ENCODE results near the gene ADORA2A. TPM values are rescaled to one million over a fixed set of nuclear protein-coding genes. Genes with fewer than 3 reads are reported as not detected.
A peak's percentile ranks its signal among the peaks of the same experiment; 100 is the strongest.

ADORA2A gene
- total and polyA plus RNA-seq, 11 donors, result 1.5 to 12.1 (median 4.5) TPM

- intact Hi-C loops (cut with DNase I), result no loop called here
- peak overlapping the region in 8 of 12 donors; percentile 3 to 59 (median 20) for H3K27ac ChIP-seq
Measured at GRCh38 chr22:24441406-24442351, 14.3 kb downstream of the ADORA2A start.

GRCh38 chr22:24442352-24442744, 14.9 kb downstream of the ADORA2A start:
- no peaks in the 10 kb centered on the region for H3K27me3 ChIP-seq
- H3K4me1 ChIP-seq, result peaks cover 0 to 49% (median 16%) of the 10 kb centered on the region in 12 donors
- intact Hi-C loops (cut with DNase I), result no loop called here
- peak overlapping the region in 6 of 12 donors; percentile 4 to 59 (median 28) for H3K27ac ChIP-seq
- H3K9me3 ChIP-seq, result no peaks in the 10 kb centered on the region
- no peak for DNase-seq
- no peak for ATAC-seq
- no peak overlapping the region for H3K4me3 ChIP-seq
- peaks cover 0 to 39% (median 7%) of the 10 kb centered on the region in 9 donors for H3K36me3 ChIP-seq
- no peak for TF ChIP-seq POLR2A (IDR thresholded peaks at IDR 0.05)
- no peak for TF ChIP-seq CTCF (IDR thresholded peaks at IDR 0.05)
- 81 to 86% (median 82%) methylated on average over 8 of the region's 8 CpGs for WGBS, 4 donors

More at GRCh38 chr22:24441406-24442351, 14.3 kb downstream of the ADORA2A start:
- TF ChIP-seq CTCF (IDR thresholded peaks at IDR 0.05) (no peak), POLR2A (IDR thresholded peaks at IDR 0.05) (no peak)
- peak; percentile 64 to 87 (median 81) for ATAC-seq
- no peaks in the 10 kb centered on the region for H3K9me3 ChIP-seq
- WGBS, 4 donors, result 62 to 82% (median 68%) methylated on average over 8 of the region's 8 CpGs
- H3K4me3 ChIP-seq, result no peak overlapping the region
- peaks cover 0 to 39% (median 7%) of the 10 kb centered on the region in 9 donors for H3K36me3 ChIP-seq
- H3K27me3 ChIP-seq, result no peaks in the 10 kb centered on the region
- DNase-seq, result peak in 1 of 5 donors; percentile 49
- H3K4me1 ChIP-seq, result peaks cover 0 to 54% (median 16%) of the 10 kb centered on the region in 12 donors

- TF ChIP-seq POLR2A (IDR thresholded peaks at IDR 0.05), result no peak
- no peak for TF ChIP-seq CTCF (IDR thresholded peaks at IDR 0.05)
- H3K4me1 ChIP-seq, result peaks cover 0 to 44% (median 16%) of the 10 kb centered on the region in 12 donors
- intact Hi-C loops (cut with DNase I), result no loop called here
- no peaks in the 10 kb centered on the region for H3K9me3 ChIP-seq
- H3K4me3 ChIP-seq, result no peak overlapping the region
- peak overlapping the region in 1 of 12 donors; percentile 18 for H3K27ac ChIP-seq
- H3K36me3 ChIP-seq, result peaks cover 0 to 32% (median 5%) of the 10 kb centered on the region in 9 donors
- ATAC-seq (no peak), DNase-seq (no peak)
- H3K27me3 ChIP-seq, result no peaks in the 10 kb centered on the region
Measured at GRCh38 chr22:24443668-24444067, 16.3 kb downstream of the ADORA2A start.

- Histone ChIP-seq H3K27me3 (no peaks in the 10 kb centered on the region), H3K36me3 (peaks cover 0 to 32% (median 5%) of the 10 kb centered on the region in 9 donors), H3K27ac (peak overlapping the region in 1 of 12 donors; percentile 18), H3K9me3 (no peaks in the 10 kb centered on the region), H3K4me1 (peaks cover 0 to 50% (median 16%) of the 10 kb centered on the region in 12 donors), H3K4me3 (no peak overlapping the region)
- ATAC-seq (no peak), DNase-seq (no peak)
- intact Hi-C loops (cut with DNase I), result no loop called here
- TF ChIP-seq POLR2A (IDR thresholded peaks at IDR 0.05) (no peak), CTCF (IDR thresholded peaks at IDR 0.05) (no peak)
- 67 to 95% (median 92%) methylated on average over 1 to 3 of the region's 3 CpGs for WGBS, 4 donors
Measured at GRCh38 chr22:24444251-24444650, 16.9 kb downstream of the ADORA2A start.

All from heart left ventricle (tissue), 16 donors.